CD4-positive, alpha-beta T cell treated with Interleukin-2 at 100 ng/mL for 4 hours (primary cell): ENCODE results near the gene SYN1.

Source experiments
- DNase-seq: peaks from one replicate; pipeline ENCODE4 v3.0.0-alpha.2; 2020; ENCODE audit warnings: low spot score

The SYN1 gene

DNA sequence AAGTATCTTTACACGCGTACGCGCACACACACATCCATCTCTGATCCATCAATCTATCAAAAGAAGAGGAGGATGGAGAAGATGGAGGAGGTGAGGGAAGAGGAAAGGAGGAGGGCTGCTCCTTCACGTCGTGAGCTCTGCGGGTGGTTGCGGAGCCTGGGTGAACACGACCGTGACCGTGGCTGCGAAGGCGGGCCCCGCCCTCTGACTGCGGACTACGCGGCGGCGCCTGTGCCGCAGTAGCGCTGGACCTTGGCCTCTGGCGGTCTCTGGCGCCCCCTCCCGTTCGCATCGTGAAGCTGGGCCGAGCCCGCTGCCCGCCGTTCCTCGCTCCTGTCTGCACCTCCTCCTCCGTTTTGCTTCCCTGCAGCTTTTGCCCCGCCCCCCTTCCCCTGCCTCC, 96.4 kb downstream of the SYN1 start:
- peak; percentile 80 for DNase-seq
